GM18858 (cell line): ENCODE data around the gene PGBD1.
A peak's percentile ranks its signal among the peaks of the same experiment; 100 is the strongest.
"Not testable (repeated sequence)": the region's sequence is repeated elsewhere in the genome, so short reads cannot be mapped to it uniquely, and the experiment has no call there.

Experiments
- ATAC-seq: cut with Tn5 transposase; IDR thresholded peaks from one replicate; pipeline ENCODE4 v1.9.1; 2021; ENCODE audit not compliant: unreplicated experiment

Gene PGBD1

DNA sequence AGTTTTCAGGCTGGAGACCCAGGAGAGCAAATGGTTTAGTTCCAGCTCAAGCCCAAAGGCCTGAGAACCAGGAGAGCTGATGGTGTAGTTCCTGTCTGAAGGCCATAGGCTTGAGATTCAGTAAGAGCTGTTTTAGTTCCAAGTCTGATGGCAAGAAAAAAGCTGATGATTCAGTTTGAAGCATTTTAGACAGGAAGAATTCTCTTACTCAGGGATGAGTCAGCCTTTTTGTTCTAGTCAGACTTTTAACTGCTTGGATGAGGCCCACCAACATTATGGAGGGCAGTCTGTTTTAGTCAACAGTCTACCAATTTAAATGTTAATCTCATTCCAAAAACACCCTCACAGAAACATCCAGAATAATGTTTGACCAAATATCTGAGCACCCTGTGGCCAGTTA lies 11.9 kb upstream of the PGBD1 start:
- no peak for ATAC-seq

DNA sequence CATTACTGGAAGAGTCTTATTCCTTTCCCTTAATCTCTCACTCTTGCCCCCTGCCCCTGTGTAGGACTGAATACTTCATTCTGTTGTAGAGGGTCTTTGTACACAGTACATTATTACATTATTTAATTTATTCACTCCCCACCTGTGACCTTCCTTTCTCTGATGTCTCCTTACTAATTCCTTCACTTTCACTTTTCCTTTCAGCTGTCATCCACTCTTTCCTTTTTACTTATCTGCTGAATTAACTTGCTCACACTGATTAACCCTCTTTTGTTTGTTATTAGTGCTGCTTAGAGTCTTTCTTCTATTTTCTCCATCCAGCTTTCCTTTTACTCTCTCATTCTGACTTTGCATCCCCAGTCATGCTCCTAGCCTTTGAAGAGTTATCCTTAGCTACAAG lies 6.5 kb upstream of the PGBD1 start:
- ATAC-seq, result no peak

DNA sequence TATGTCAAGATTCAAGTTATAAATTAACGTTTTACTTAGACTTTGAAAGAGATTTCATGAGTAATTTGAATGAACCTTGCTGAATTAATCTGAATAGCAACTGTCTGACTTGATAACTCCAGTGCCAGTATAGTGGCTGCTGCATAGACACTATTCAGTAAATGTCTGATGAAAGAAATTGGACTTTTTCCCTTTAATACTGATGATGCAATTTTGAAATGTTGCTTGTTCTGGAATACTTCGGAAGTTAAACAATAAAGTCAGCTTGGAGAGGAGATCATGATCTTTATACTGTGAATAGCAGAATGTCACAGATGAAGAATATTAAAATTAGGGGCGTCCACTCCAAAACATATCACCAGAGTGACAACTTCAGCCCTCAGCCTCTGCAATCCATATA lies 3.6 kb upstream of the PGBD1 start:
- ATAC-seq, result no peak

DNA sequence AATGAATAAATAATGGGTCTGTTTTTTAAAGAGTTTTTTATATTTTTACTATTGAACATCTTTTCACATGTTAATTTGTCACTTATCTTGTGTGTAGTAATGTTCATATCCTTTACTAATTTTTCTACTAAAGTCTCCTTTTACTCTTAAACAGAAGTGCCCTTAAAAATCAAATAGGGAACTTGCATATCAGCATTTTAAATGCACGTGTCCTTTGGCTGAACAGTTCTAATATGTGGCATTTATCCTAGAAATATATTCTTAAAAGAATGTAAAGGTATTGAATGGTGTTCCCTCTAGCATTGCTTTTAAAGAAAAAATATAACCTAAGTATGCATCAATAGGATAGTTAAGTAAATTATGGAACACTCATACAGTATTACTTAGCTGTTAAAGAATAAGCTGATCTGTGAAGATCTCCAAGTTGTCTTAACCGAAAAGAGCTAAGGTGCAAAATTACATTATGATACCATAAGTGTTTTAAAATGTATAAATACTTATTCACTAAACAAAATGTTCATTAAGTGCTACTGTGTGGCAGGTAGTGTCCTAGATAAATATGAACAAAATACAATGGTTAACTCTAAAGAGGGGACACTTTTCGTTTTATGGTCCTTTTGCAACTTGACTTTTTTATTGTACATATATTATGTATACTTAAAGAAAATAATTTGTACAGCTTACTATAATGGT lies 631 bp upstream of the PGBD1 start:
- no peak for ATAC-seq

DNA sequence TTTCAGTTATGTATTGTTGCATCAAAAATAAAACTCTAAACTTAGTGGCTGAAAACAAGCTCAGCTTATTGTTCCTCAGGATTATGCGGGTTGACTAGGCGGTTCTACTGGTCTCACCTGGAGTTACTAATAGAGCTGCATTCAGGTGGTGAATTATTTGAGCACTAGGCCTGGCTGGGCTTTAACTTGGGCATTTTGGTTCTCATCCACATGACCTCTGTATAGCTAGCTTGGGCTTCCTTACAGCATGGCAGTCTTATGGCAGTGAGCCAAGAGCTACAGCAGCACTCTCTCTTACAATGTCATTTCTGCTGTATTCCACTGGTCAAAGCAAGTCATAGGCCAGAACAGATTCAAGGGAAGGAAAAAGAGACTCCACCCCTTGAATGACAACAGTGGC lies 1.6 kb downstream of the PGBD1 start:
- ATAC-seq, result no peak

DNA sequence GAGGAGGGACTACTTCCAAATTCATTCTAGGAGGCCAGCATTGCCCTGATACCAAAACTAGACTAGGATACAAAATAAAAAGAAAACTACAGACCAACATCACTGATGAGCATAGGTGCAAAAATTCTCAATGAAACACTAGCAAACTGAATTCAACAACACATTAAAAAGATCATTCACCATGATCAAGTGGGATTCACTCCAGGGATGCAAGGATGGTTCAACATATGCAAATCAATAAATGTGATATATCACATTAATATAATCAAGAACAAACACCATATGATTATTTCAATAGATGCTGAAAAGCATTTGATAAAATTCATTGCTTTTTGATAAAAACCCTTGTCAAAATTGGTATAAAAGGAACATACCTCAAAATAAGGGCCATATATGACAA lies 10.2 kb downstream of the PGBD1 start:
- no peak for ATAC-seq

DNA sequence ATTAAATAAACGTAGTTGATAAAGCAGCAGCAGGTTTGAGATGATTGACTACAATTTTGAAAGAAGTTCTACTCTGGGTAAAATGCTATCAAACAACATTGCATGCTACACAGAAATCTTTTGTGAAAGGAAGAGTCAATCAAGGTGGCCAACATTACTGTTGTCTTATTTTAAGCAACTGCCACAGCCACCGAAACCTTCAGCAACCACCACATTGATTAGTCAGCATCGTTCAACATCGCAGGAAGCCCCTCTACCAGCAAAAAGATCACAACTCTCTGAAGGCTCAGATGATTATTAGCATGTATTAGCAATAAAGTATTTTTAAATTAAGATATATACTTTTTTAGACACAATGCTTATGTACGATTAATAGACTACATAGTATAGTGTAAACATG lies 14.0 kb downstream of the PGBD1 start:
- ATAC-seq, result no peak

DNA sequence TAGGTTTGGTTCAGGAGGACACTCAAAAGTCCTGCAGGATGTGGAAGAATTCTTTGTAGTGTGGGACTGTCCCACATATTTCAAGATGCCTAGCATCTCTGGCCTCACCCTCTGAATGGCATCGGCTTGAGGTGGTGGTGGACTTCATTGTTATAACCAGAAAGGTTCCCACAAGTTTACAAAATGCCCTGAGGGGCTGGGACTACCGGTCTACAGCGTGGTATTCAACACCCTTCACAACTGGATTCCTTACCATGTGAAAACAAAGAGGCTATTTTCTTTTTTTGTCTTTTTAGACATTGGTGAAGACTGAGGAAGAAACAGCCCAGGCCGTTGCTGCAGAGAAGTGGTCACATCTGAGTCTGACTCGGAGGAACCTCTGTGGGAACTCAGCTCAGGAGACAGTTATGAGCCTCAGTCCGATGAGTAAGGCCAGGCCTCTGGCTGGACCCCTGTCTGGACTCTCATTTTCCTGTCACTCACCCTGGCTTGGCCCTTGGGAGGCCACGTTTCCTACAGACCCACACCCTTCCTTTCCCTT lies 15.2 kb downstream of the PGBD1 start:
- no peak for ATAC-seq

DNA sequence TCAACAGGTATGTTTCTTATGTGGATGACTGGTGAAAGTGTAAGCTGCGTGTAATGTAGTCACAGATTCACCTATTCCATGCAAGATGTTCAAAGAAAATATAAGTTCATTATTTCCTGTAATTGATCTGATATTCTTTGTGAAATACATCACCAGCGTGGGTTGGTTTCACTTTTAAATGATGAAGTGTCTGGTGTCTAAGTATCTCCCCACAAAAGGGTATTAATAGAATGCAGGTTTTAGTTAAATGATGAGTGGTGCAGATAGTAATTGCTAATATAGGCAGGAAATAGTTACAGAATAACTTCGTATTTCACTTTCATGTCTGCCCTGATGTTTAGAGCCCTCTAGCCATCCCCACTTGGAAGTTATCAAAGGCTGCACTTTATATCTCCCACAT lies 22.2 kb downstream of the PGBD1 start:
- peak; percentile 76 for ATAC-seq

DNA sequence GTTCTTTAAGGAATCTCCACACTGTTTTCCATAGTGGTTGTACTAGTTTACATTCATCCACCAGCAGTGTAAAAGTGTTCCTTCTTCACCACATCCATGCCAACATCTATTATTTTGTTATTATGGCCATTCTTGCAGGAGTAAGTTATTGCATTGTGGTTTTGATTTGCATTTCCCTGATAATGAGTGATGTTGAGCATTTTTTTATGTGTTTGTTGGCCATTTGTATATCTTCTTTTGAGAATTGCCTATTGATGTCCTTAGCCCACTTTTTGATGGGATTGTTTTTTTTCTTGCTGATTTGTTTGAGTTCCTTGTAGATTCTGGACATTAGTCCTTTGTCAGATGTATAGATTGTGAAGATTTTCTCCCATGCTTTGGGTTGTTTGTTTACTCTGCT lies 25.0 kb downstream of the PGBD1 start:
- not testable (repeated sequence) for ATAC-seq

DNA sequence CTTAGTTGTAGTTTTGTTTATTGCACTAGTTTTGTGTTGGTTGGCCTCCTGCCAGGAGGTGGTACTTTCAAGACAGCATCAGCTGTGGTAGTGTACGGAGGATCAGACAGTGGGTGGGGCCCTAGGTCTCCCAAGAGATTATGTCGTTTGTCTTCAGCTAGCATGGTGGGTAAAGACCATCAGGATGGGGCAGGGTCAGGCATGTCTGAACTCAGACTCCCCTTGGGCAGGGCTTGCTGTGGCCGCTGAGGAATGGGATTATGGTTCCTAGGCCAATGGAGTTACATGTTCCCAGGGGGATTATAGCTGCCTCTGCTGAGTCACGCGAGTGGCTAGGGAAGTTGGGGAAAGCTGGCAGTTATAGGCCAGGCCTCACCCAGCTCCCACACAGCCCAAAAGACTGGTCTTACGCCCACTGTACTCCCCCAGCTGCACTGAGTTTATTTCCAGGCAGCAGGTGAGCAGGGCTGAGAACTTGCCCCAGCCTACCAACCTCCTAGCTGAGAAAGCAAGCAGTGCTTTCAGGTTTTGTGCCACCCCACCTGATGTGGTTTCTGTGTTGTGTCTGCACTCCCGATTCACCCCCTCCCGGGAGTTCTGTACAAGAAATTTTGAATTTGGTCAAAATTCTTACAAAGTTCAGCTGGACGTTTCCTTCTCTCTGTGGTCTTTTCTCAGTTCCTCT lies 29.9 kb downstream of the PGBD1 start:
- no peak for ATAC-seq

DNA sequence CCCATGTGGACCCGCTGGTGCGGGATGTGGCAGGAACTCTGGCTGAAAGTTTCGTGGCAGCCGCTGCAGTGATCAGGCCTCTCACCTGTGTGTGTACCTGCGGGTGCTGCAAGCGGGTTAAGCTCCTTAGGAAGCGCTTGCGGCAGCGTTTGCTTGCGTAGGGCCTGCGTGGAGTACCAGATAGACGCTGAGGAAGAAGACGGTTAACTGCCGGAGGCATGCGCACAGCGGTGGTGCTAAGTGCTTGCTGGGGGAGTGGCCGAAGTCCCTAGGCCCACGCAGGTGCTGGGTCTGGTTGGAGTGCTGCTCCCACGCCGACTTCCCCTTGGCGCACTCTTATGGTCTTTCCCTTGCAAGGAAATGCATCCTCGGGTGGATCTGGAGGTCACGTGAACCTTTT lies 31.6 kb downstream of the PGBD1 start:
- no peak for ATAC-seq

DNA sequence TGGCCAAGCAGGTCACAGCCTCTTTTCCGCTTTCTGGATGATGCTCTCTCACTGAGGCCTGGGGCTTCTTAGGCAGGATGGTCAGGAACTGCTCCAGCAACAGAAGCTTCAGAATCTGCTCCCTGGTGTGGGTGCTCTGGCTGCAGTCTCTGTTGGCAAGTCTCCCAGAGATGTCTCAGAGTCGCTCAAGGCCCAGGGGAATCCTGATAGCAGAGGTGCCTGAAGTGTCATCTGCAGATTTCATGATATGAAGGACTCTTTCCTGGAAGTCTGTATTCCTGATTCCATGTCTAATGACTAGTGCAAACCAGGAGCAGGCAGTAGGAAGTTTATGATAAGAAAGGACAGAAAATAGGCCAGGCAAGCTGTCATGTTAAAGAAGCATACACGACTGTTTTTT lies 34.3 kb downstream of the PGBD1 start:
- no peak for ATAC-seq

DNA sequence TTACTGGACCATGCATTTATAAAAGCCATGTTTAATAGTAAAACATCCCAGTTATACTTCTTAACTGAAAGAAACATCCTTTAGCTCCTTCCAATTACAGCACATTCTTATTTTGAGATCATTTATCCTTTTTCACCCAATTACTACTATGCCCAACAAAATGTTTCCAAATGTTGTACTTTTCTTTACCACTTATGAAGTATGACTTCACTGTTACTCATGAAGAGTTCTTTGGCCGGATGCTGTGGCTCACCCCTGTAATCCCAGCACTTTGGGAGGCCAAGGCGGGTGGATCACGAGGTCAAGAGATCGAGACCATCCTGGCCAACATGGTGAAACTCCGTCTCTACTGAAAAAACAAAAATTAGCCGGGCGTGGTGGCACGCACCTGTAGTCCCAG lies 36.5 kb downstream of the PGBD1 start:
- ATAC-seq, result not testable (repeated sequence)

DNA sequence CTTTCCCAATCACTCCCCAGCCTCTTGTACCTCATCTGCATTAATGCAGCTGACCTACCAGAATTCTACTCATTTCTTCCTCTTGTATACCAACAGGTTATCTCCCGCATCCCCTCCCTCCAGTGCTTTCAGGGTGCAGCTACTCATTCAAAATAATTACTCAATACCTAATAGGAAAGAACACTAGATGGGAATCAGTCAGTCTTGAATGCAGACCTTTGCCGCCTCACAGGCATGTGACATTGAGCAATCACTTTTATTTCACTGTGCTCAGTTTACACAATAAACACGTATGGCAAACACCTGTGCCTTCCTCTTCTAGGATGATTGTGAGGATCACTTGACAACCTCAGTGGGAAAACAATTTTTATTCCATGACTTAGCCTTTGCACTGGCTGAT lies 41.3 kb downstream of the PGBD1 start:
- no peak for ATAC-seq

DNA sequence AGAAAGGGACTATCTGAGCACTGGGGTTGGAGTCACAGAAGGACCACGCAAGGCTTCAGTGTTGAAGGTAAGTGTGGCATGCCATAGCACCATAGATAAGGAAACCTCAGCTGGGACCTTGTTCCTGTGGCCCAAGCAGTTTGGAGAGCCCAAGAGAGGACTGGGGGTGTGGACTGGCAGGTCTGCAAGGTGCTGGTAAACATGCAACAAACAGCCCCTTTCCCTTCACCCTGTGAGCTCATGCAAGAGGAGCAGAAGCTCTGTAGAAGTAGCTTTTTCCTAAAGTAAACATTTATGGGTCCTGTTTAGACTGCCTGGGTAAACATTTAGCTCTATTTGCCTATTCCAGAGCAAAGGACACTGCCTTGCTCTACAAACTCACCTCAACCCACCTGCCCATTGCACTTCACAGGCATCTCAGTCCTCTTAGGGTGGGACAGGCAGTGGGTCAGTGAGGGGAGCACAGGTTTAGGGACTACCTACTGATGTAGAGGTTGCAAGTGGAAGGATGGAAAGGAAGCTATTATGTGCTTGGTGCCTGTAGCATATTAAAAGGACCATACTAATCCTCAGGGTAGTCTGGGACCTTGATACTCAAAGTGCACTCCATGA lies 42.5 kb downstream of the PGBD1 start:
- no peak for ATAC-seq

DNA sequence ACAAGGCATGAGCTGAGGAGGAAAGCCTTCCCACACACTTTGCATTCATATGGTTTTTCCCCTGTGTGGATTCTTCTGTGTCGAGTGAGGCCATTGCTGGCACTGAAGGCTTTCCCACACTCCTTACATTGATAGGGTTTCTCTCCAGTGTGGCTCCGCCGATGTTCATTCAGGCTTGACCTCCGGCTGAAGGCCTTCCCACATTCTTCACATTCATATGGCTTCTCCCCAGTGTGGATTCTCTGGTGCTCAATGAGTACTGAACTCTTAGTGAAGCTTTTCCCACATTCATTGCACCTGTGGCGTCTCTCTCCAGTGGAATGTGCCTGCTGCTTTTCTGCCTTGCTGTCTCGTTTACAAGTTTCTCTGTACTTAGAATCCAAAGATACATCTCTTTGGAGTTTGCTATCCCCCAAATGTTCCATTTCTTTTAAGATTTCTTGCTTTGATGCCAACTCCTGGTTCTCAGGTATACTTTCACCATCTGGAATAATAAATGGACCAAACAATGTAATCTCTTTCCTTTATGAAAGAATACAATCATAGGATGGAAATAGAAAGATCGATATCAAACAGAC lies 45.1 kb downstream of the PGBD1 start:
- no peak for ATAC-seq

DNA sequence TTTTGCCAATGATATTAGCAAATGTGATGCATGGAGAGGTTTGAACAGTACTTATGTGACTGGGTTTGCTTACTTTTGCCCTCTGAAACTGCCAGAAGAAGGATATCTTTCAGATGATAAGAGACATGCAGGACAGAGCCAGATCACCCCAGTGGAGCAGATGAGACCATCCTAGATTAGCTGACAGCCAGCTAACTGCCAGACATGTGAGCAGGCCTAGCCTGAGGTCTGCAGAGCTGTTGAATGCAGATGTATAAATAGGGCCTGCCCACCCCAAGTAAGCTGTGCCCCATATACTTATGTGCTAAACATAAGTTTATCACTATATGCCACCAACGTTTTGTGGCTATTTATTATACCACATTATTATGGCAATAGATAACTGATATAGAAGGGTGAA lies 48.7 kb downstream of the PGBD1 start:
- no peak for ATAC-seq

DNA sequence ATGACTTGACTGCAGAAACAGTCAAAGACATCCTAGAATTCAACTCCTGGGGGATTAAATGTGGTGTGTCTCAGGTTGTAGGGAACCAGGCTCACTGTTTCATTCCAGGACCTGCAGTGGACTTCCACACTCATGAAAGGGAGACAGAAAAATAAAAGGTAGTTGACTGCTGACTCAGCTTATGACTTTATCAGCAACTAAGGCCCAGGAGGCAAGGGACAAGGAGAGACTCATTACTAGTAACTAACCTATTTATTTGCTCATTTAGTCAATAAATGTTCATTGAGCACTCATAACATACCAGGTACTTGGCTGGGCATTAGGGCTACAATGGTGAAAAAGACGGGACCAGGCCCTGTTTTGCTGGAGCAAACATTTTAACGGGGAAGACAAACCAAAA lies 51.7 kb downstream of the PGBD1 start:
- ATAC-seq, result no peak

DNA sequence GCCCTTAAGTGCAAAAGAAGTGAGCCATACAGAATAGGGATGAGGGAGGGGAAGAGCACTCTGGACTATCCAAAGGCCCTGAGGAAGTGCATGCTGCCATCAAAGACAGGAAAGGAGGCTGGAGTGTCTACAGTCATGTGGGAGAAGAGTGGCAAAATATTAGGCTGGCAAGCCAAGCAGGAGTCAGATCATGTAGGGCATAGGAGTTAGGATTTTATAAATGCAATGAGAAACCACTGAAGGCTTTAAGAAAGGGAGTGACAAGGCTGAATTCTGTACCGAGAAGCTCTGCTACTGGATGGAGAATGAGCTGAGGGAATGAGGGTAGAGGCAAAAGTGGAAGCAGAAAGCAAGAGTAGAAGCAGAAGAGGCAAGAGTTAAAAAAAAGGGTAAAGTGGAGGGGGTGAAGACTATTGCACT lies 52.2 kb downstream of the PGBD1 start:
- no peak for ATAC-seq

DNA sequence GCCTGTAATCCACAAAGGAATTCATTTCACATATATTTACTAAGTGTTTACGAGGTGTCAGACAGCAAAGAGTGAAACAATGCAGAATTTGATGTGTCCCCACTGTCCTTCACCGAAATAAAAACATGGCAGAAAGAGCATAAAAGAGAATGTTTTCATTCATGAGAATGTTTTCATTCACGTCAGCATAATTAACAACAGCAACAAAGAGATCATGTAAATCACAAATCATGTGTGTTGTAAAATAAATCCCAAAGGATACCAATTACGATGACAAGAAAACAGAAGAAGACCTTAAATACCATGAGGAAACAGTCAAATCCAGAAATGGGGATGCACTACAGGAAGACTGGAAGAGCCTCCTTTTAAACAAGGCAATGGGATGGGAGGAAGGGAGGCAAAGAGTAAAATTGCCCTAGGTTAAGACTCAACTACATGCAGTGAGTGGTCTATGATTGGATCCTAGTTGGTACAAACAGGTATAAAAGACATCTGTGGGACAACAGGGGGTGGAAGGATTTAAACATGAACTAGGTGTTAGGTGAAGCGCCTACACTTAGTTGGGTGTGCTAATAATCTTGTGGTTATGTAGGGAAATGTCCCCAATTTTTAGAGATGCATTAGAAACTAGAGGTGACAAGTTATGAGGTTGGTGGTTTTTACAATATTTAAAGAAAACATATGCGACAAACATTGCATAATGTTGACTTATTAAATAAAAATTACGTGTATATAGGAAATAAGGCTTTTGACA lies 53.1 kb downstream of the PGBD1 start:
- ATAC-seq, result no peak
